ENCODE results near the gene SDF2L1. TPM values are rescaled to one million over a fixed set of nuclear protein-coding genes. Genes with fewer than 3 reads are reported as not detected.

SDF2L1 gene
- total and polyA plus RNA-seq, 2 of the 13 experiments (the other 11 are each of a cell fraction or from before 2014, with no cell fraction given), result 18.0 to 57.4 TPM

DNA sequence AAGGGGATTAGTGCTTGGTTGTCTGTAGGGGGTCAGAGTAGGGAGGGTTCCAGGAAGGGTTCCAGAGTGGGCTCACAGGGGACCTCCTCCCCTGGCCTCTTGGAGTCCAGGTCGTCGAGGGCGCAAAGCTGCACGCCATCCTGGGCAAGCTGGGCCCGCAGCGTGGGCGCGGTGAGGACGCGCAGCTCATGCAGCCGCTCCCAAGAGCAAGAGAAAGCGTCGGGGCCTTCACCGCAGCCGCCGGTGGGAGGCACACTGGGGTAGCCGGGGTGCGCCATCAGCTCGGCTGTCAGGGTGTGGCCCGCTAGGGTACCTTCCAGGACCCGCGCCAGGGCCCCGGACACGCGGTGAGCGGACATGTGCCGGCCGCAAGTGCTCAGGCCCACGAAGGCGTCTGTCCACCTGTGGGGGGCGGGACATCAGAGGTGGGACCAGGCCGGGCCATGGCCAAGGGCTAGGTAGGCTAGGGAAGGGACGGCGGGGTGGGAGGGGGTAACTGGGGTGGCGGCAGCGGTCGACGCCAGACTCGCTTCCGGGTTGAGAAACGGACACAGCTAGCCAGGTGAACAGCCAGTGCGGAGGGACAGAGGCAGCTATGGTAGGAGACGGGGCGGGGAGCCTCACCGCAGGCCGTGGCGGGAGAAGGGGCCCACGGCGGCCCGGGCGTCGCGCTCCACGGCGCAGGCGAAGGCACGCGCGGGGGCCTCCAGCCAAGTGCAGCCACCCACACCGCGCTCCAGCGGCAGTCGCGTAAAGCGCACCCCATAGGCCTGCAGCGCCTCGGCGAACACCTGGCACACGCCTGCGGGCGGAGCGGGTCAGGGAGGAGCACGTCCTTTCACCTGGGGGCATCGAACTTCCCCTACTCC is 13.5 kb upstream of the SDF2L1 start (continued):
- TF ChIP-seq, protein P1, sequence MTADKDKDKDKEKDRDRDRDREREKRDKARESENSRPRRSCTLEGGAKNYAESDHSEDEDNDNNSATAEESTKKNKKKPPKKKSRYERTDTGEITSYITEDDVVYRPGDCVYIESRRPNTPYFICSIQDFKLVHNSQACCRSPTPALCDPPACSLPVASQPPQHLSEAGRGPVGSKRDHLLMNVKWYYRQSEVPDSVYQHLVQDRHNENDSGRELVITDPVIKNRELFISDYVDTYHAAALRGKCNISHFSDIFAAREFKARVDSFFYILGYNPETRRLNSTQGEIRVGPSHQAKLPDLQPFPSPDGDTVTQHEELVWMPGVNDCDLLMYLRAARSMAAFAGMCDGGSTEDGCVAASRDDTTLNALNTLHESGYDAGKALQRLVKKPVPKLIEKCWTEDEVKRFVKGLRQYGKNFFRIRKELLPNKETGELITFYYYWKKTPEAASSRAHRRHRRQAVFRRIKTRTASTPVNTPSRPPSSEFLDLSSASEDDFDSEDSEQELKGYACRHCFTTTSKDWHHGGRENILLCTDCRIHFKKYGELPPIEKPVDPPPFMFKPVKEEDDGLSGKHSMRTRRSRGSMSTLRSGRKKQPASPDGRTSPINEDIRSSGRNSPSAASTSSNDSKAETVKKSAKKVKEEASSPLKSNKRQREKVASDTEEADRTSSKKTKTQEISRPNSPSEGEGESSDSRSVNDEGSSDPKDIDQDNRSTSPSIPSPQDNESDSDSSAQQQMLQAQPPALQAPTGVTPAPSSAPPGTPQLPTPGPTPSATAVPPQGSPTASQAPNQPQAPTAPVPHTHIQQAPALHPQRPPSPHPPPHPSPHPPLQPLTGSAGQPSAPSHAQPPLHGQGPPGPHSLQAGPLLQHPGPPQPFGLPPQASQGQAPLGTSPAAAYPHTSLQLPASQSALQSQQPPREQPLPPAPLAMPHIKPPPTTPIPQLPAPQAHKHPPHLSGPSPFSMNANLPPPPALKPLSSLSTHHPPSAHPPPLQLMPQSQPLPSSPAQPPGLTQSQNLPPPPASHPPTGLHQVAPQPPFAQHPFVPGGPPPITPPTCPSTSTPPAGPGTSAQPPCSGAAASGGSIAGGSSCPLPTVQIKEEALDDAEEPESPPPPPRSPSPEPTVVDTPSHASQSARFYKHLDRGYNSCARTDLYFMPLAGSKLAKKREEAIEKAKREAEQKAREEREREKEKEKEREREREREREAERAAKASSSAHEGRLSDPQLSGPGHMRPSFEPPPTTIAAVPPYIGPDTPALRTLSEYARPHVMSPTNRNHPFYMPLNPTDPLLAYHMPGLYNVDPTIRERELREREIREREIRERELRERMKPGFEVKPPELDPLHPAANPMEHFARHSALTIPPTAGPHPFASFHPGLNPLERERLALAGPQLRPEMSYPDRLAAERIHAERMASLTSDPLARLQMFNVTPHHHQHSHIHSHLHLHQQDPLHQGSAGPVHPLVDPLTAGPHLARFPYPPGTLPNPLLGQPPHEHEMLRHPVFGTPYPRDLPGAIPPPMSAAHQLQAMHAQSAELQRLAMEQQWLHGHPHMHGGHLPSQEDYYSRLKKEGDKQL (CRISPR knock-in tag; IDR thresholded peaks at IDR 0.05; ENCODE audit: low read depth), result no peak

DNA sequence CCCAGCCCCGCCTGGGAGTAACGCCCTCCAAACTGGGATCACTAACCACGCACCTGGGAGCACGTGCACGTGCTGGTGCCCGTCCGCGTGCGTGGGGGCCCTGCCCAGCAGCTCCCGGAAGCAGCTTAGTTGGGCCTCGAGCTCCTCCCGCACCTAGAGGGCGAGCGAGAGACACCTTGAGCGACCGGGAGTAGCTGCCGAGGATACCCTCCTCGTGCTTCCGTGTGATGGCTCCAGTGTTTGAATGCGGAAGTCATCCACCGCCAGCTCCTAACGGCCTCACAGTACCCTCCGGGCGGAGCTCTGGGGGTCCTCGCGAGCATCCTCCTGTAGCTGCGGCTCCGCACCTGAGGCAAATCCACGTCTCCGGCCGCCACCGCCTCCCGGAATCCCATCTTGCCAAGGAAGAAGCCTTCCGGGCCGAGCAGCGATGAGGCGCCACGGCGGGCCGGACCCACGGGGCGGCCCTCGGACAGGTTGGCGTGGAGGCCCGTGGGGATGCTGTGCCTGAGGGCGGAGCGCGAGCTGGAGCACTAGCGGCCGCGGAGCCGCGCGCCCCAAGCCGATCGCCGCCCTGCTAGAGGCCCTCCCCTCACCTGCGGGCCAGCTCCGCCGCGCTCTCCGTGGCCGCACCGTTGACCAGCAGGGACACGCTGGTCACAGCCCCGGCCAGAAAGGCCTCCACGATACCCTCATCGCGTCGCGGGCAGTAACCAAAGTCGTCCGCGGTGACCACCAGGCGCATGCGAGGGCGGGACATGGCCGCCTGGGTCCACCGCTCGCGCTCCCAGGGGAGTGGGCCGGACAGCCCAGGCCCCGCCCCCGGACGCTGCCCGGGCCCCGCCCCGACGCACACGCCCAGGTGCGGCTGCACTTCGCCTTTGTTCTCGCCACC is 12.6 kb upstream of the SDF2L1 start, which contains the start of gene YDJC:
Gene YDJC, minus strand, starts transcription at position 768 of the 895 bp plus-strand sequence. Its CDS starts 8 bp downstream, at position 760.
- H4K20me1 ChIP-seq (ENCODE audit: insufficient read depth, low read length), result peaks cover 5% of the 10 kb centered on the region
- peaks cover 19% of the 10 kb centered on the region for H3K79me2 ChIP-seq (ENCODE audit: insufficient read depth, low read length)
- H2AFZ ChIP-seq (ENCODE audit: low read length), result no peak within 1 kb of the TSS
- no peaks in the 10 kb centered on the region for H3K9me3 ChIP-seq (ENCODE audit: low read length)
- peak within 1 kb of the TSS; percentile 91 for H3K9ac ChIP-seq (ENCODE audit: insufficient read depth, low read depth, low read length)
- H3K4me1 ChIP-seq (ENCODE audit: insufficient read depth, low read length), result peaks cover 32% of the 10 kb centered on the region
- FAIRE-seq (peak; percentile 72), DNase-seq (ENCODE audit: low spot score) (peak; percentile 90), ATAC-seq (peak; percentile 88)
- H3K4me2 ChIP-seq (ENCODE audit: low read depth, low read length), result peak within 1 kb of the TSS; percentile 92
- peak within 1 kb of the TSS; percentile 85 to 99 (median 91) for H3K4me3 ChIP-seq (replicated peaks in 1 of 3; ENCODE audit: insufficient read depth in 1 of 3, low read depth in 2 of 3, low read length in 3 of 3)
- CTCF ChIA-PET (ENCODE audit: low intra/inter-chr PET ratio, low total read pairs), result interaction anchor here (1.9 kb wide), 1 partner anchor 13 kb away, joined by 16 read pairs; the partner anchor contains the start of gene SDF2L1
- peaks cover 2 to 15% of the 10 kb centered on the region in 2 experiments; a peak in 2 of 5 replicates for H3K36me3 ChIP-seq (replicated peaks in 1 of 2; ENCODE audit: control insufficient read depth in 1 of 2, insufficient read depth in 2 of 2, low read length in 2 of 2)
- H3K27ac ChIP-seq (ENCODE audit: extremely low read length, insufficient read depth, low read length), result peak within 1 kb of the TSS; percentile 79
- TSS peak; percentile 79 for BruUV-seq (replicated peaks)
- H3K27me3 ChIP-seq (ENCODE audit: control insufficient read depth in 1 of 2, insufficient read depth in 2 of 2, low read length in 2 of 2), result no peaks in the 10 kb centered on the region
- WGBS (ENCODE audit: low lambda C conversion rate), result 0% methylated on average over 2 of the region's 93 CpGs
- POLR2A ChIA-PET, result interaction anchor here (0.9 to 2.0 kb wide), 8 partner anchors 10 to 172 kb away, joined by 3 to 58 read pairs (median 6); partner anchors contain the start of genes PPIL2 and SDF2L1
- in situ Hi-C loops (cut with HindIII; ENCODE audit: extremely low pct_ligation_motif_present, low pct_unique_long_range_greater_than_20kb), result no loop called here
- intact Hi-C loops (cut with micrococcal nuclease; ENCODE audit: unreplicated experiment), result no loop called here
- TF ChIP-seq ZC3H13 (CRISPR knock-in tag; IDR thresholded peaks at IDR 0.05) (peak; percentile 92), TGIF2 (CRISPR knock-in tag; IDR thresholded peaks at IDR 0.05) (peak; percentile 96), NFKB2 (CRISPR knock-in tag; IDR thresholded peaks at IDR 0.05; ENCODE audit: borderline replicate concordance) (peak; percentile 95), ZKSCAN1 (IDR thresholded peaks at IDR 0.05; ENCODE audit: low read length) (no peak), ZNF44 (CRISPR knock-in tag; IDR thresholded peaks at IDR 0.05) (peak; percentile 67; the same call in 1 of the 2 replicates), RBM39 (IDR thresholded peaks at IDR 0.05; ENCODE audit: low read depth, low read length, poor library complexity, severe bottlenecking) (peak; percentile 99), ZMYM3 (CRISPR knock-in tag; IDR thresholded peaks at IDR 0.05) (0 out of 2 replicates have a peak, but pooled peaks have one; percentile 10), MED1 (CRISPR knock-in tag; IDR thresholded peaks at IDR 0.05) (peak; percentile 81), PAF1 (CRISPR knock-in tag; IDR thresholded peaks at IDR 0.05) (no peak), KLF12 (CRISPR knock-in tag; IDR thresholded peaks at IDR 0.05; ENCODE audit: borderline replicate concordance) (peak; percentile 82; the same call in 1 of the 2 replicates), HOXA7 (CRISPR knock-in tag; IDR thresholded peaks at IDR 0.05) (no peak)
- TF ChIP-seq, protein P2, sequence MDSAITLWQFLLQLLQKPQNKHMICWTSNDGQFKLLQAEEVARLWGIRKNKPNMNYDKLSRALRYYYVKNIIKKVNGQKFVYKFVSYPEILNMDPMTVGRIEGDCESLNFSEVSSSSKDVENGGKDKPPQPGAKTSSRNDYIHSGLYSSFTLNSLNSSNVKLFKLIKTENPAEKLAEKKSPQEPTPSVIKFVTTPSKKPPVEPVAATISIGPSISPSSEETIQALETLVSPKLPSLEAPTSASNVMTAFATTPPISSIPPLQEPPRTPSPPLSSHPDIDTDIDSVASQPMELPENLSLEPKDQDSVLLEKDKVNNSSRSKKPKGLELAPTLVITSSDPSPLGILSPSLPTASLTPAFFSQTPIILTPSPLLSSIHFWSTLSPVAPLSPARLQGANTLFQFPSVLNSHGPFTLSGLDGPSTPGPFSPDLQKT (CRISPR knock-in tag; IDR thresholded peaks at IDR 0.05; ENCODE audit: borderline replicate concordance), result peak; percentile 88; the same call in 1 of the 2 replicates
